Neural progenitor cell (in vitro differentiated cells): ENCODE data around the gene CELA2B. TPM values are rescaled to one million over a fixed set of nuclear protein-coding genes. Genes with fewer than 3 reads are reported as not detected.
"Not testable (repeated sequence)": the region's sequence is repeated elsewhere in the genome, so short reads cannot be mapped to it uniquely, and the experiment has no call there.

Experiments
- DNase-seq: peaks from one replicate; pipeline ENCODE4 v3.0.0-alpha.2; 2016; ENCODE audit warnings: low spot score
- H2AFZ ChIP-seq: fragments of 200-600 bp; sonication (generic); replicated peaks from 2 replicates; pipeline ENCODE4 v1.6.1; 2016; ENCODE audit warnings: antibody characterized with exemption
- H3F3A ChIP-seq: fragments of 200-600 bp; sonication (generic); 2 replicates; pipeline ENCODE4 v1.6.1; 2016; ENCODE audit warnings: antibody characterized with exemption, low read depth
- H3K27ac ChIP-seq: fragments of 200-600 bp; sonication (generic); 2 replicates; pipeline ENCODE4 v1.5.1; 2016; ENCODE audit warnings: mild to moderate bottlenecking
- H3K27me3 ChIP-seq: fragments of 200-600 bp; sonication (generic); 2 replicates; pipeline ENCODE4 v1.6.1; 2016; ENCODE audit warnings: mild to moderate bottlenecking, moderate library complexity
- H3K36me3 ChIP-seq: fragments of 200-600 bp; sonication (generic); 2 replicates; pipeline ENCODE4 v1.5.1; 2016
- H3K4me1 ChIP-seq: fragments of 200-600 bp; sonication (generic); 2 replicates; pipeline ENCODE4 v1.6.1; 2016; ENCODE audit warnings: mixed run types
- H3K4me2 ChIP-seq: fragments of 200-600 bp; sonication (generic); 2 replicates; pipeline ENCODE4 v1.6.1; 2016
- H3K4me3 ChIP-seq: fragments of 200-600 bp; sonication (generic); 2 replicates; pipeline ENCODE4 v1.5.1; 2016
- H3K79me2 ChIP-seq: fragments of 200-600 bp; sonication (generic); 2 replicates; pipeline ENCODE4 v1.6.1; 2016; ENCODE audit warnings: low read depth
- H3K9ac ChIP-seq: fragments of 200-600 bp; sonication (generic); 2 replicates; pipeline ENCODE4 v1.6.1; 2016
- H3K9me3 ChIP-seq: fragments of 200-600 bp; sonication (generic); 2 replicates; pipeline ENCODE4 v1.5.1; 2016; ENCODE audit warnings: low read depth
- H4K20me1 ChIP-seq: fragments of 200-600 bp; sonication (generic); 2 replicates; pipeline ENCODE4 v1.6.1; 2016; ENCODE audit warnings: low read depth
- H3K27ac Mint-ChIP-seq: 3 replicates; pipeline ENCODE4 v1.8.0; 2021; ENCODE audit warnings: mixed read lengths
- H3K27me3 Mint-ChIP-seq: 2 replicates; pipeline ENCODE4 v1.8.0; 2022; ENCODE audit warnings: low read depth, mild to moderate bottlenecking, inconsistent platforms, moderate library complexity, mixed read lengths; ENCODE audit not compliant: insufficient read depth
- H3K36me3 Mint-ChIP-seq: 3 replicates; pipeline ENCODE4 v1.8.0; 2021; ENCODE audit warnings: mixed read lengths
- H3K4me1 Mint-ChIP-seq: 3 replicates; pipeline ENCODE4 v1.8.0; 2021; ENCODE audit warnings: mixed read lengths
- H3K4me3 Mint-ChIP-seq: 3 replicates; pipeline ENCODE4 v1.8.0; 2021; ENCODE audit warnings: mild to moderate bottlenecking, moderate library complexity, mixed read lengths
- H3K9me3 Mint-ChIP-seq: 3 replicates; pipeline ENCODE4 v1.8.0; 2020; ENCODE audit warnings: mixed read lengths
- CTCF ChIP-seq: fragments of 200-600 bp; sonication (generic); IDR thresholded peaks from 2 replicates; pipeline ENCODE4 v1.5.1; 2017; ENCODE audit warnings: antibody characterized with exemption, mild to moderate bottlenecking
- EZH2 ChIP-seq: fragments of 200-600 bp; sonication (generic); IDR thresholded peaks from 2 replicates; pipeline ENCODE4 v1.6.1; 2017; ENCODE audit warnings: antibody characterized with exemption, mild to moderate bottlenecking, moderate library complexity
- EZH2phosphoT487 ChIP-seq: fragments of 200-600 bp; sonication (generic); IDR thresholded peaks from 2 replicates; pipeline ENCODE4 v1.6.1; 2017; ENCODE audit warnings: antibody characterized with exemption
- total RNA-seq: library from RNA; depleted of rRNA; stranded (reverse); fragments of >200 nt; gene quantifications from 2 replicates; pipeline ENCODE4 v1.2.3, GENCODE V29; 2015; ENCODE audit warnings: low replicate concordance

CELA2B gene
- total RNA-seq, 1 donor from 2014 or later, result not detected

- no peaks in the 10 kb centered on the region for H3K27me3 Mint-ChIP-seq
- Histone ChIP-seq H3K27ac (no peak overlapping the region), H3K4me2 (no peak overlapping the region), H3K9me3 (no peaks in the 10 kb centered on the region), H3K4me1 (no peaks in the 10 kb centered on the region), H4K20me1 (no peaks in the 10 kb centered on the region), H3K9ac (no peak overlapping the region), H3K27me3 (no peaks in the 10 kb centered on the region), H3F3A (no peaks in the 10 kb centered on the region), H3K79me2 (no peaks in the 10 kb centered on the region), H2AFZ (no peak overlapping the region), H3K4me3 (no peak overlapping the region), H3K36me3 (no peaks in the 10 kb centered on the region)
- H3K4me3 Mint-ChIP-seq, result no peak overlapping the region
- no peaks in the 10 kb centered on the region for H3K9me3 Mint-ChIP-seq
- H3K27ac Mint-ChIP-seq, result no peak overlapping the region
- H3K36me3 Mint-ChIP-seq, result no peaks in the 10 kb centered on the region
- TF ChIP-seq CTCF (no peak), EZH2 (no peak), EZH2phosphoT487 (no peak)
- peaks cover 10% of the 10 kb centered on the region for H3K4me1 Mint-ChIP-seq
- no peak for DNase-seq
Measured at GRCh38 chr1:15465674-15466073, 10.2 kb upstream of the CELA2B start.

- H3K4me3 Mint-ChIP-seq, result peak overlapping the region; percentile 64
- not testable (repeated sequence) for H3K27me3 Mint-ChIP-seq, H3K9me3 Mint-ChIP-seq, H3K4me1 ChIP-seq, H3K9ac ChIP-seq, H3K36me3 ChIP-seq, H3F3A ChIP-seq, H4K20me1 ChIP-seq, H3K36me3 Mint-ChIP-seq, H3K27ac ChIP-seq, H3K9me3 ChIP-seq, H3K4me2 ChIP-seq, H3K79me2 ChIP-seq, H3K4me3 ChIP-seq, H3K4me1 Mint-ChIP-seq, H3K27ac Mint-ChIP-seq, DNase-seq, H3K27me3 ChIP-seq, H2AFZ ChIP-seq
Measured at GRCh38 chr1:15466955-15467625, 8.8 kb upstream of the CELA2B start.

- Mint-ChIP-seq H3K4me1 (peaks cover 7% of the 10 kb centered on the region), H3K9me3 (no peaks in the 10 kb centered on the region), H3K27me3 (peaks cover 2% of the 10 kb centered on the region), H3K27ac (no peak overlapping the region), H3K36me3 (no peaks in the 10 kb centered on the region), H3K4me3 (no peak overlapping the region)
- Histone ChIP-seq H3K9me3 (no peaks in the 10 kb centered on the region), H3K27me3 (no peaks in the 10 kb centered on the region), H3K27ac (no peak overlapping the region), H3K36me3 (no peaks in the 10 kb centered on the region), H3F3A (no peaks in the 10 kb centered on the region), H3K4me2 (no peak overlapping the region), H3K4me1 (no peaks in the 10 kb centered on the region), H3K79me2 (no peaks in the 10 kb centered on the region), H2AFZ (no peak overlapping the region), H3K9ac (no peak overlapping the region), H3K4me3 (no peak overlapping the region), H4K20me1 (no peaks in the 10 kb centered on the region)
- no peak for DNase-seq
- no peak for TF ChIP-seq EZH2phosphoT487
- TF ChIP-seq CTCF, result no peak
- TF ChIP-seq EZH2, result no peak
Measured at GRCh38 chr1:15468145-15468544, 7.8 kb upstream of the CELA2B start.

- no peak overlapping the region for H3K27ac Mint-ChIP-seq
Measured at GRCh38 chr1:15469361-15469760, 6.5 kb upstream of the CELA2B start.

GRCh38 chr1:15469821-15470448 is 6.0 kb upstream of the CELA2B start:
- not testable (repeated sequence) for H3K27ac ChIP-seq, H3K9me3 ChIP-seq, H3K27me3 Mint-ChIP-seq, H3K27ac Mint-ChIP-seq, H3K4me1 Mint-ChIP-seq, H2AFZ ChIP-seq, H3K27me3 ChIP-seq, H3F3A ChIP-seq, H3K9me3 Mint-ChIP-seq, DNase-seq, H3K36me3 ChIP-seq, H3K4me3 ChIP-seq, H3K36me3 Mint-ChIP-seq, H3K4me1 ChIP-seq, H3K79me2 ChIP-seq, H4K20me1 ChIP-seq, H3K9ac ChIP-seq, H3K4me3 Mint-ChIP-seq, H3K4me2 ChIP-seq

More at GRCh38 chr1:15469361-15469760, 6.5 kb upstream of the CELA2B start:
- Histone ChIP-seq H3F3A (no peaks in the 10 kb centered on the region), H3K4me3 (no peak overlapping the region), H4K20me1 (no peaks in the 10 kb centered on the region), H2AFZ (no peak overlapping the region), H3K4me2 (no peak overlapping the region), H3K9me3 (no peaks in the 10 kb centered on the region), H3K4me1 (no peaks in the 10 kb centered on the region), H3K27me3 (no peaks in the 10 kb centered on the region), H3K27ac (no peak overlapping the region), H3K36me3 (no peaks in the 10 kb centered on the region), H3K79me2 (no peaks in the 10 kb centered on the region), H3K9ac (no peak overlapping the region)
- TF ChIP-seq EZH2, result no peak
- no peak for TF ChIP-seq EZH2phosphoT487
- TF ChIP-seq CTCF, result no peak
- no peak for DNase-seq
- no peaks in the 10 kb centered on the region for H3K9me3 Mint-ChIP-seq
- no peak overlapping the region for H3K4me3 Mint-ChIP-seq
- H3K27me3 Mint-ChIP-seq, result peaks cover 2% of the 10 kb centered on the region
- H3K36me3 Mint-ChIP-seq, result no peaks in the 10 kb centered on the region
- peaks cover 3% of the 10 kb centered on the region for H3K4me1 Mint-ChIP-seq
